Activated CD8-positive, alpha-beta memory T cell treated with anti-CD3 and anti-CD28 coated beads for 1 hour (primary cell): ENCODE measurements around the gene RANBP3L.
"Not testable (repeated sequence)": the region's sequence is repeated elsewhere in the genome, so short reads cannot be mapped to it uniquely, and the experiment has no call there.

Source experiments
- DNase-seq, 2 donors: peaks; one replicate each; pipeline ENCODE4 v3.0.0-alpha.2; 2020; ENCODE audit warnings: low read depth in 1 of 2; ENCODE audit errors: extremely low read depth in 1 of 2

The RANBP3L gene, protein sequence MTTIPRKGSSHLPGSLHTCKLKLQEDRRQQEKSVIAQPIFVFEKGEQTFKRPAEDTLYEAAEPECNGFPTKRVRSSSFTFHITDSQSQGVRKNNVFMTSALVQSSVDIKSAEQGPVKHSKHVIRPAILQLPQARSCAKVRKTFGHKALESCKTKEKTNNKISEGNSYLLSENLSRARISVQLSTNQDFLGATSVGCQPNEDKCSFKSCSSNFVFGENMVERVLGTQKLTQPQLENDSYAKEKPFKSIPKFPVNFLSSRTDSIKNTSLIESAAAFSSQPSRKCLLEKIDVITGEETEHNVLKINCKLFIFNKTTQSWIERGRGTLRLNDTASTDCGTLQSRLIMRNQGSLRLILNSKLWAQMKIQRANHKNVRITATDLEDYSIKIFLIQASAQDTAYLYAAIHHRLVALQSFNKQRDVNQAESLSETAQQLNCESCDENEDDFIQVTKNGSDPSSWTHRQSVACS

DNA sequence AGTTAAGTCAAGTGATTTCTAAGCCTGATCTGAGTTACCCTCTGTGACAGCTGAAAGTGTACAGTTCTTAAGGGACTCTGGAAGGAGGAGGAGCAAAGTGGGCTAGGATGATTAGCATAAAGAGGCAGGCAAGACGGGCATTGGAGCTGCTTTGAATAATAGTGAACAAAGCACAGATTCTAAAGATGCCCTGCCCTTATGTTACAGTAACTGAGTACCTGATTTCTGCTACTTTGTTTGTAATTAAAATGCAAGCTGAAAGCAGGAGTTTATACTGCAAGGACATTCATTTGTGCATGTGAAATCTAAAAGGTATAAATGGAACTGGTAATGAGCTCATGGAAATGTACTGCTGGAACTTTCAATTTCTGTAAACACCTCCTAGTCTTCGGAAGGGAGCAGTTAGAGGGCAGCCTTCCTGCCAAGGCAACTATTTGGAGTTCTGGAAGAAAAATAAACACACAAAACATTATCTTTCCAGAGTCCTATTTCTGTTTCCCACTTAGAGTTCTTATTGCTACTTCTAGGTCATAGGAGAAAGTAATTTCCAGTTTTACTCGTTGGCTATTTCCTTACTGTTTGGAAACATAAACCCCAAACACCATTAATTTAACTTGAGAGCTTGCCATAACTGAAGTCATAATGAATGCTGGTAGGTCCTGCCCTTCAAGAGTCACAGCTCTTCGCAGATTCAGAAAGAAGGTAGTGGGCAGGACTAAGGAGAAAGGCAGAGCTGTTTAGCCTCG is at the start of gene RANBP3L:
TSS of gene RANBP3L (minus strand) at position 45 of the 746 bp plus-strand sequence. CDS start 486 bp downstream, outside the sequence.
- no peak for DNase-seq

DNA sequence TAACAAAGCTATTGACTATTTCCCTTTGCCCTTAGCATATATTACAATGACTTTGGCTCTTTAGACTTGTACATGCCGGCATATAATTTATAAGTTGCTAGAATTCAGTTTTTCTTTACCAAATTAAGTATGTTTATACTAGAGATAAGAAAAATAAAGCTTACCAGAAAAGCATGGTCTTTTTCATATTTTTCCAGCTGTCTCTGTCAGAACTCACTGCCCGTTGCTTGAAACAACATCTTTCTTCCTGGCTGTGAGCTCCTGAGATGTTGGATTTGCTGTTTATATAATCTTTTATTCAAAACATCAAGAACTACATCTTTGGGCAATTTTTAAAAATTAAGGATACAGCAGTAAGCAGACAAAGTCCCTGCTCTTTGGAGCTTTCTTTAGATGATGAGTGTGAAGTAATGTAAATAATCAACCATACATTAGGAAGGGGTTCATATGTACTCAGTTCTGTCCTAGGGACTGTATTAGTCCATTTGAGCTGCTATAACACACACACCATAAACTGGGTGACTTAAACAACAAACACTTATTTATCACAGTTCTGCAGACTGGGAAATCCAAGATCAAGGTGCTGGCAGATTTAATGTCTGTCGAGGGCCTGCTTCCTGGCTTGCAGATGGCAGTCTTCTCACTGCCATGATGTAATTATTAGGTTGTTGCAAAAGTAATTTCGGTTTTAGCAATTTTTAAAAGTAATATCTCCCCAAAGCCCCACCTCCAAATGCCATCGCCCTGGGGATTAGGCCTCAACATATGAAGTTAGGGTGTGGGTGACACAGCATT is 45.4 kb upstream of the RANBP3L start:
- DNase-seq = no peak

DNA sequence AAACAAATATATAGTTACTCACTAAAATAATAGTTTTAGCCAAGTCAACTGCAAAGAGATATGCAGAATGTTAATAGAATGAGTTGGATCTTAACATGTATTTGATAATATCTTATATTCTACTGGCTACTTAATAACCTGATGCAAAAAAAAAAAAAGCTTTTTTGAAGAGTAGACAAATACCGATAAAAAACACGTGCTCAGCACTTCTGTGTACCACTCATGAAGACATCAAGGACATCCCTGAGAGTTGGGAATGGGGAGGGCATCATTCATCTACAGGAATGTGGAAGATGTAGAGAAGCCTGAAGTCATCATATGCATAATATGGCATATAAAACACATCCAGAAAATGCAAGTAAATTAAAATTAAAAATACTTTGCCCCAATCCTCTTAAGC is 43.2 kb upstream of the RANBP3L start:
- no peak for DNase-seq

DNA sequence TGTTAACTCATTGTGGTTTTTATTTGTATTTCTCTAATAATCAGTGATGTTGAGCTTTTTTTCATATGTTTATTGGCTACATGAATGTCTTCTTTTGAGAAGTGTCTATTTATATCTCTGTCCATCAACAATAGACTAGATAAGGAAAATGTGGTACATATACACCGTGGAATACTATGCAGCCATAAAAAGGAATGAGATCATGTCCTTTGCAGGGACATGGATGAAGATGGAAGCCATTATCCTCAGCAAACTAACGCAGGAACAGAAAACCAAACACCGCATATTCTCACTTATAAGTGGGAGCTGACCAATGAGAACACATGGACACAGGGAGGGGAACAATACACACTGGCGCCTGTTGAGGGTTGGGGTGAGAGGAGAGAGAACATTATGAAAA is 40.0 kb upstream of the RANBP3L start:
- DNase-seq = not testable (repeated sequence)

DNA sequence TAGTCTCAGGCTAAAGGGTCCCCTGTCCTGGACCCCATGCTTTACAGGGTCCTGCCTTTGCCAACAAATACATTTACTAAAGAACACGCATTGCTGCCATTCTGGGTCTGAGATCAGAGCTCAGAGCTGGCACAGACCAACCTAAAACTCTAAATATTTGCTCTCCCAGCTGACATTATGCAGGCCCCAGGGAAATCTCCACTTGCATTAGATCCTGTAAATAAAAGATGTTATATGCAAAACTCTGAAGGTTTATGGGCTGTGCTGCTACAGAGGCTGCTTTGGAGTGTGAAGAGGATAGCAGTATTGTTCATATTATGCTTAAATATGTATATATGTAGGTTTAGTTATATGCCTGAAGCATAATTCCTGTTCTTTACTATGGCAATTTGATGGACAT is 35.9 kb upstream of the RANBP3L start:
- DNase-seq = no peak

DNA sequence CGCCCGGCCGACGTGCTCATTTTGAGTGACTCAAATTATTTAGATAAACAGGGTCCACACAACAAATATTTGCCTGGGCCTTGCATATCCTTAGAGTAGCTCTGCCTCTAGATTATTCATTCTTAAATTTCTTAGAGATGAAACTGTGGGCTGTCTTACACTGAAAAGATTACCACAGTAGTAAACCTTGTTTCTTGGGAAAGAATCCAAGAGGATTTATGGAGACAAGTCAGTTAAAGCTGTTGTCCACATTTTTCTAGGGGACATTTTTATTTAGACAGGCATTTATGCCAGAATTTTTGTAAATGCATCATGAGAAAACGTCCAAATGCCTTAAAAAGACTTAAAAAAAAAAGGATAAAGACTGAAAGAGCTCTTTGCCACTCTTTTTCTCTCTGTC is 32.6 kb upstream of the RANBP3L start:
- DNase-seq = no peak

DNA sequence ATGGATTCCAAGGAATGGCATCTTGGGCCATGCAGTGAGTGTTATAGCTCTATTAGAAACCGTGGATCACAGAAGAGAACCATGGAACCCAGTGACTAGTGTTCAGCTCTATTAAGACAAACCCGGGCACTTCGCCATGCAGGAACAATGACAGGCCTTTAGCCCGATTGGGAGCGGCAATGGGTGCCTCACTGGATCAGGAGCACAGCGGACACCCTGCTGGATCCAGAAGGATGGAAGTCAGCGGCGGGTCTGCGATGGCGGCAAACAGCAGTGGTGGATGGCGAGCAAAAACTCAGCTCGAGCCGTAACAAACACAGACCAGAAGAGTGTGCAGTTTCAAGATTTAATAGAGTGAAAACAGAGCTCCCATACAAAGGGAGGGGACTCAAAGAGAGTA is 31.0 kb upstream of the RANBP3L start:
- not testable (repeated sequence) for DNase-seq

DNA sequence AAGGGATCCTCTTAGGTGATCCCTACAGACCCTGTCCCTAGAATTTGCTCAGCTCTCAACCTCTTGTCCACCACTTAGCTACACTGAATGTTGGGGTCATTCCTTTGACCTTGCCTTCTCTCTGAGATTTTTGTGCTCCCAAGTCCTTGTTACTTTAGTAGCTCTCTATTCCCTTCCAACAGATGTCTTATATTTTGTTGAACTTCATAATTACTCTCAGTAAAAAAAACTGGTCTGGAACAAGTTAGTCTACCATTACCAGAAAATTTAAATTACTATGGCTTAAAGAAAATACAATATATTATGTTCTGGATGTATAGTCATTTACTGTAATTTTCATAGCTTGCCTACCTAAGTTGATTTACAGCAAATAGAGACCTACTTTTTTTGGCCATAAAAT is 23.5 kb upstream of the RANBP3L start:
- DNase-seq = no peak

DNA sequence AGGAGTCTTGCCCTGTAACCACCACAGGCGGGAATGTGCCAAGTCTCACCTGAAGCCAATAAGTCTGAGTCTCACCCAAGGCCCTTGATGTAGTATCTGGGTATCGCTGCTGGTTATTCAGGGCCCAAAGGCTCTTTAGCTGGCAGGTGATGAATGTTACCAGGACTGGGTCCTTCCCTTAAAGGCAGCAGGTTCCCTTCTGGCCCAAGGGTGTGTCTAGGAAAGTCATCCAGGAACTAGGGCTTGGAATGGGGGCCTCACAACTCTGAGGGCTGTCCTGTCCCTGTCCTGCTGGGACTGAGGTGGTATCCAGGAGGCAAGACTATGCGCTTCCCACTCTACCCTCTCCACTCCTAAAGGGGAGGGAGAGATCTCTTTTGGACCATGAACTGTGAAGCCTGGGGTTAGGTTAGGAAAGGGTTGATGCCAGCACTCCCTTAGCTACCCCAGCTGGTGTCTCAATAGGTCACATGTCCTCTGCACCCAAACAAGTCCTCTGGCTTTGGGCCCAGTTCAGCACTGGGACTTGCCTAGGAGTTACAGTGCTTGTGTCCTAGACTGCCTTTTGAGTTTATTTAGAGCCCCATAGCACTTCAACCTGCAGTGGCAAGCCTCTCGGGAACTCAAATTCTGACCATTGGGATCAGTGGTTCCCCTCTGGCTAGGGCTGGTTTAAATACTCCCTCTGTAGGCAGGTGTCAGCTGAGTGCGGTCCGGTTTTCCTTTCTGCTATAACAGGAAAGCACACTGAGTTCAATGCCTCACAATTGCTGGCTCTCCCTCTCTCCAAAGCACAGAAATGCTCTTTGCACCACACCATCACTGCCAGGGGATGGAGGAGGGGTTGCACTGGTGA is 22.5 kb upstream of the RANBP3L start:
- no peak for DNase-seq

DNA sequence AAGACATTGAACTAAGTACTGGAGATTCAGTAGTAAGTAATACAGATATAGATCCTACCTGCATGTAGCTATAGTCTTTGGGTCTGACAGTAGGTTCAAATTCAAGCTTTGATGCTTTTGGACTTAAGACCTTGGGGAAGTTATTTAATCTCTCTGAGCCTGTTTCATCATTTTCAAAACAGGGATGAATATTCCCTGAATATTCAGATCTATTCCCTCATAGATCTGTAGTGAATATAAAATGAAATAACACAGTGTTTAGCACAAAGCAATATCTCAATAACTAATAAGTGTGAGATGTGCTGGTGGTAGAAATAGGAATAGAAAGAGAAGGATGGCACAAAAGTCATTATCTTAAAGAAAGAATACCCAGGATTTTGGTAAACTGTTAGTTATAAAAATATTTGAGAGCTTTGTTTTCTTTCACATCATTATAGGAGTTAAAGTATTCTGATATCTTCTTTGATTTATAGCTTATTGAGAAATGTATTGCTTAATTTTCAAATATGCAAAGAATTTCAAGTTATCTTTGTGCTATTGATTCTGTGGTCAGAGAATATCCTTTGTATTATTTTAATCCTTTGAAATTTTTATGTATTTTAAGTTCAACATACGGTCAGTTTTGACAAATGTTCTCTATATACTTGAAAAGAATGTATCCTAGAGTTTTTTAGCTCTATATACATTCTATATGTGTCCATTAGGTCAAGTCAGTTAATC is 11.4 kb upstream of the RANBP3L start:
- no peak for DNase-seq

DNA sequence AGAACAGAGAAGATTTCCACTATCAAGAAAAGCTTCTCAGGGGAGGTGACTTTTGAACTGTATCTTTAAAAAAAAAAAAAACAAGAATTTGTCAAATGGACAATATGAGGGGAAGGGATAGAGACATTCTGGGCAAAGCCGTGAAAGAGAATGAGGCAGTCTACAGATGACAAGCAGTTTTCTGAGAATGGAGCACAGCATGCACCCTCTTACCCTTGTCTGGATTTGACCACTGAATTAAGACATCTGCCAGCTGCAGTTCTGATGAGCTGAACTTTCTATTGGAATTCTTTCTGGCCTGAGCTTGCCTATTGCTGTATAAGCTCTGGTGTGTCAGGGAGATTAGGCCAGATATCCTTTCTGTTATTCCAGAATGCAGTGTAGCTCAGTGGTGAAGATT is 10.3 kb upstream of the RANBP3L start:
- DNase-seq = no peak

DNA sequence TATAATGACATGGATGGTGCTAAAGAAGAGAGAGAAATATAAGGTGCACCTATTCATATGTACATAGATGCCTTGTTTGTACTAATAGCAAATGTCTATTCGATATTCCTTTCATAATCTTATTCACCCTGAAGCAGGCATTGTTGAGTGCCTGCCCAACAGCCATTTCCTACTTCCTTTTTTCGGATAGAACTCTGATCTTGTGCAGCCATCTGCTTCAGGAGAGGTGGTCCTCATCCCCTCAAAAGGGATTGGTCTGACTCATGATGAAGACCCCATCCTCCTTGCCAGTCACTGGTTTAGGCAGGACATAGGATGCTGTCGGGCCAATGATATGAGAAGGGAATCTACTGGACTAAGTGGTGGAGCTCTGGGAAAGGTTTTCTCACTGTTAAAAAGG is 8.4 kb upstream of the RANBP3L start:
- no peak for DNase-seq

DNA sequence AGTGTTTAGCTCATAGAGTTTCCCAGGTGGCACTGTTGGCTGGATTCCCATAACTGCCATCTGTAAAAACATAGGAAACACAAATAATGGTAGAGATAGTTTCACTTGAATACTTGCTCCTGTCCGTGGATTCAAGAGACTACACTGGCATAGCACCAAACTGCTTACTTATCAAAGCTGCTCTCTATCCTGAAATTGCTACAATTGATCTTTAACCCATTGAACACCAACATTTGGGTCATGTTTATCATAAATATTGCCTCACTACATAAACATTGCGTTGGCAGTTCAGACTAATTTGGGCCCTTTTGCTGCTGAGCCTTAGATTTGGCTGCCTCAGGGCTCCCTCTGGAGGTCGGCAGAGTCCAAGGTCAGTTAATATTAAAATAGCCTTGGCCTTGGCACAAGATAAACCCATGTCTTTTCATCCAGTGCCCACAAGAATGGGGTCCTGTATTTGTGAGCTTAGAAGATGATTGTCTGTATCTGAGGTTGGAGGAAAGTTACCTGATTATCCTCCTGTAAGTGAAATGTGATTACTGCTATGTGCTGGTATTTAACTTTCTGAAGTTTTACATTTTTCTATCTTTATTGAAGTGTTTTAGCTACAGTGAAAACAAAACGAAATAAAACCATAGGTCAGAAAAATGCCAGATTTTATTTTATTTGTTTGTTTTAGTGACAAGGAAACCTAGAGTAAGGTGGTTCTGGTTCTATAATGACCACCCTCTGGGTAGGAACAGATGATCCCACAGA is 4.0 kb upstream of the RANBP3L start:
- DNase-seq = no peak

DNA sequence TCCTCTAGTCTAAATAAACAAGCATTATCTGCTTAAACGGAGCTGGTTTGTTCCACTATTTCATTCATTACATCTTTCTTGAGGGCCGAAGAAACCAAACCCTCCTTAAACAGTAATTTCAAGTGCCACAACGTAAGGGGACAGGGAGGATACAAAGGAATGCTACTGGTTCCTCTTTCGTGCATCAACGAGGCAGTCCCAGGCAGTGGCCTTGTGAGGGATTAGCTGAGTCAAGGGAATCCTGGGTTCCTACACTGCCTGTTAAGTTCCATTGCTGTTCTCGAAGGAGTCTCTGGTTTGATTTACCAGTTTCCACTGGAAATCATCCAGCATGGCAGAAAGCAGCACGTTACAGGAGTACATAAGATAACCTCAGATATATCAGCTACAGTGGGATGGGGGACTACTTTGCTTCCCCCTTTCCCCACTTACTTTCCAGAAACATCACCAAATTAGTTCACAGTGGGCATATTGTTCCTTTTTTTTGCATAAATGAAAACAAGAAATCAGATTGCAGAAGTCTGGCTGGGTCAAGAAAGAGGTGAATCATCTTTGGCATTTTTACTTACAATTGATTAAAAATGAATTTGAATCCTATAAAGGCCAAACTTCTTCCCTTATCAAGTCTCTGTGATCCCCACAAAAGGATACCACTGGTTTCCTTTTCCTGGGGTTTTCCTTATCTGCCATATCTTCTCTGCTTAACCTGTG is 2.5 kb upstream of the RANBP3L start:
- DNase-seq = no peak

DNA sequence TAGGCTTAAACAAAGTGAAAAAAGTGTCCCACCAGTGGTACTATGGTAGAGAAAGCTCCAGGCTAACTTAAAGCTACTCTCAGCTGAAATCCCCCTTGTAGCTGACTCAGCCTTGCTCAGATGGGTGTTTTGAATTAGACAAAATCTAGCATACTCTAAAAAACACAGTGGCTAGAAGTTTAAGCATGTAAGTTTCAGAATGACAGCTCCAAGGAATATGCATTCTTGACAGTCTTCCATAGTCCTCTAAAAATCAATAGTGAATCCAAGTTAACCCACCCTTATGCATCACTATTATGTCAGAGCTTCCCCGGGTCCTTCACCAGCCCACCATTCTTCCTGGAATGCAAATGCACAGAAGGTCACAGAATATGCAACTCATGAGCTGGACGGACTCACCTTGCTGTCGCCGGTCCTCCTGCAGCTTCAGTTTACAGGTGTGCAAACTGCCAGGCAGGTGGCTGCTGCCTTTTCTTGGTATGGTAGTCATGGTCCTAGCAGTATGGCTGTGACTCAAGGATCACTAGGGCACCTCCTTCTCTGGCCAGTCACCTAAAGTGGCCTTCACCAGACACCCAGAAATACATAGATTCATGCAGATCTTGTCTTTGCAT is 668 bp downstream of the RANBP3L start:
- no peak for DNase-seq

DNA sequence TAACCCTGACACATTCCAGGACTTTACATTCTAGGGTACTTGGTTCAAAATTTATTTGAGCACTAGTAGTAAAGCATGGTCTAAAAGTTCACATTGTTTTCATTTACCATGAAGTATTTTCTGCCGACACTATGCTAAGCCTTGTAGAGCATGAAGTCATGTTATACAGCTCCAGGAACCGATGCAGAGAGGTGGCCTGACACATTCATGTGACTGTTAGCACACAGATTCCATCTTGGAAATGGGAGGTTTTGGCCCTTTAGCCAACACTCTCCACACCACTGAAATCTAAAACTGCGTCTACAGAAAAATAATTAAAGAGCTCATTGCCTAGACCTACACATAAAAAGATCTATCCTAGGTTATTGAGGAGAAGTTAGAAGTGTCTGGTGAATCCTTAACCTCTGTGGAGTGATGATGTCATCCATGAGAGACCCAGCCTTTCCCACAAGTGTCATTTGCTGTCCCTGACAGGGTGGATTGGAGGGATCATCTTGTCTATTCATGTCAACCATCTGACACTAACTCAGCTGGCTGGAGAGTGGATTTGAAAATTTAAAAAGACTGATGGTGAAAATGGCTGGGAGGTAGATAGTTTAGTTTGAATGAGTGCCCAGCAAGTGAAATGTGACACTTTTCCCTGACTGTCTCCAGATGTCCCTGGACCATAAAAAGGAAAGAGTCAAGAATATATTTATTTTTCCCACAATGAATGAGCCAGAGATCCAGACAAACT is 1.3 kb downstream of the RANBP3L start:
- no peak for DNase-seq

DNA sequence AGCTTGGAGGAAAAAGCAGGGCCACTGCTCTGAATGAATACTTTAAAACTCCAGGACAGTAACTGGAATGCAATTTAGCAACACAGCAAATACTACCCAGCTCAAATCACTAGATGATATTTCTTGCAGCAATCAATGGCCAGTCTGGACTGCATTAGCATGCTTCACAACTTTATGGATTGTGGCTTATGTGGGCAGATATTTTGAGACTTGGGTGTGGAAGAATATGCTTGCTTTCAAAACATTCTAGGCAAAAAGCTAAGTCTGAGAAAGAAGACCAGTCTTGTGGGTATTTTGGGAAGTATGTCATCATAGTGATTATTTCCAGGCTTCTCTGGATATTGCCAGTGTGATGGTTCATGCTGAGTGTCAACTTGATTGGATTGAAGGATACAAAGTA is 3.1 kb downstream of the RANBP3L start:
- DNase-seq = no peak
